GM10248 (cell line): Measurements from ENCODE around the gene GRID1.

Experiments
- CTCF ChIA-PET: fragments of 300-600 bp; sonication (Branson Sonifier 250); formaldehyde crosslinking; extraction: SDS; loops from one replicate; lab custom pipeline; 2021; ENCODE audit warnings: antibody characterized with exemption; lab: Yijun Ruan, JAX
- POLR2A ChIA-PET: fragments of 350-650 bp; sonication (Branson Sonifier 250); formaldehyde crosslinking; extraction: SDS; loops from one replicate; lab custom pipeline; 2020; ENCODE audit warnings: antibody characterized with exemption; lab: Yijun Ruan, JAX
- DNase-seq: peaks from one replicate; pipeline ENCODE4 v3.0.0; 2012; ENCODE audit errors: extremely low spot score
- TF ChIP-seq, protein P1 (sequence below): IDR thresholded peaks from 2 replicates; pipeline ENCODE4 v1.5.1; 2012; ENCODE audit warnings: mild to moderate bottlenecking, low read depth; ENCODE audit errors: extremely low read depth, missing control alignments, control extremely low read depth

Gene GRID1

DNA sequence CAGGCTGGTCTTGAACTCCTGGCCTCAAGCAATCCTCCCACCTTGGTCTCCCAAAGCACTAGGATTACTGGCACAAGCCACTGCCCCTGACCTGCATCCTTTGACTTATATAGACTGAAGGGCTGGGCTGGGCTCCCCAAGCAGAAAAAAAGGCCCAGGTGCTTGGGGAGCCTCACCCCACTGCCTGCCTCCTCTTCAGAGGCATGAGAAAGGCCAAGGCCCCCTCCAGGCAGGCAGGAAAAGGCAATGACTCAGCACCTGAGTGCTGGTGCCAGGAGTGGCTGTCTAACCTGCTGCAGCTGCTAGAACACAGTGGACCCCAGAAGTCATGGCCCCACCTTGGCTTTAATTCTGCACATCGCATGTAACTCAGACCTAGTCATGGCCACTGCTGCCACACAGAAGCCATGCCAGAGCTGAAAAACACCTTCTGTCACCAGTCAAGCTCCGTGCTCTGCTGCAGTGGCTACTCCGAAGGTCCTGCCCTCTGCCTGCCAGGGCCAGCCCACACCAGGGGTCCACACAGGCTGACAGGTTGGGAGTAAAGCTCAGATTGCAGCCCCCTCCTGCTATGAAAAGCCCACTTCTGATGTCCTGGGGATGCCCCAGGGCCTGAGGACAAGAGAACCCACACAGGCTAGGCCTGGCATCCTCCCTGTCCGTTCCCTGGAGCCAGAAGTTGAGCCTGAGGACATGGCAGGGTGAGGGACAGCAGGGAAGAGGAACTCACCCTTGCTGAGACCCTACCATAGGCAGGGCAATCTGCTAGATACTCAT, 48.5 kb downstream of the GRID1 start:
- POLR2A ChIA-PET, result no interaction called here
- TF ChIP-seq, protein P1, sequence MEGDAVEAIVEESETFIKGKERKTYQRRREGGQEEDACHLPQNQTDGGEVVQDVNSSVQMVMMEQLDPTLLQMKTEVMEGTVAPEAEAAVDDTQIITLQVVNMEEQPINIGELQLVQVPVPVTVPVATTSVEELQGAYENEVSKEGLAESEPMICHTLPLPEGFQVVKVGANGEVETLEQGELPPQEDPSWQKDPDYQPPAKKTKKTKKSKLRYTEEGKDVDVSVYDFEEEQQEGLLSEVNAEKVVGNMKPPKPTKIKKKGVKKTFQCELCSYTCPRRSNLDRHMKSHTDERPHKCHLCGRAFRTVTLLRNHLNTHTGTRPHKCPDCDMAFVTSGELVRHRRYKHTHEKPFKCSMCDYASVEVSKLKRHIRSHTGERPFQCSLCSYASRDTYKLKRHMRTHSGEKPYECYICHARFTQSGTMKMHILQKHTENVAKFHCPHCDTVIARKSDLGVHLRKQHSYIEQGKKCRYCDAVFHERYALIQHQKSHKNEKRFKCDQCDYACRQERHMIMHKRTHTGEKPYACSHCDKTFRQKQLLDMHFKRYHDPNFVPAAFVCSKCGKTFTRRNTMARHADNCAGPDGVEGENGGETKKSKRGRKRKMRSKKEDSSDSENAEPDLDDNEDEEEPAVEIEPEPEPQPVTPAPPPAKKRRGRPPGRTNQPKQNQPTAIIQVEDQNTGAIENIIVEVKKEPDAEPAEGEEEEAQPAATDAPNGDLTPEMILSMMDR, result no peak
- DNase-seq, result no peak
- CTCF ChIA-PET, result no interaction called here

DNA sequence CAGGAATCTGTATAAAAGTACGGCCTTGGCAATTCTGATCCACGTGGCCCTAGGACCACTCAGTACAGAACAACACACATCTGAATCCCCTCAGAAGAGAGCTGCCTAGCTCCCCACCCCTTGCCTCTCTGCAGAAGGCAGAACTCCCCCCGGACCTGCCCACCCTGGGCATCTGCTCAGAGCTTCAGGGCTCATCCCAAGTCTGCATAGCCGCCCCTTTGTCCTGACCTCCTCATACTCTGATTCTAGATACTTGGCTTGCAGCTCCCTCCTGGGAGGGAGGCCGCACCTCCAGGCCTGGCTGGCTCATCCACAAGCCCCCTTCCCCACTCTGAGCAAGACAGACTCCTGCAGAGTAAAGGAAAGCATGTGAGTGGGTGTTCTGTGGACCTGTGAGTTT, 49.6 kb downstream of the GRID1 start:
- DNase-seq, result no peak
- ChIA-PET CTCF (interaction anchor here (1.0 kb wide), 1 partner anchor 11 kb away, joined by 4 read pairs; no protein-coding TSS in a partner anchor), POLR2A (interaction anchor here (0.8 kb wide), 1 partner anchor 51 kb away, joined by 3 read pairs; no protein-coding TSS in a partner anchor)
- TF ChIP-seq, protein P1, result no peak

DNA sequence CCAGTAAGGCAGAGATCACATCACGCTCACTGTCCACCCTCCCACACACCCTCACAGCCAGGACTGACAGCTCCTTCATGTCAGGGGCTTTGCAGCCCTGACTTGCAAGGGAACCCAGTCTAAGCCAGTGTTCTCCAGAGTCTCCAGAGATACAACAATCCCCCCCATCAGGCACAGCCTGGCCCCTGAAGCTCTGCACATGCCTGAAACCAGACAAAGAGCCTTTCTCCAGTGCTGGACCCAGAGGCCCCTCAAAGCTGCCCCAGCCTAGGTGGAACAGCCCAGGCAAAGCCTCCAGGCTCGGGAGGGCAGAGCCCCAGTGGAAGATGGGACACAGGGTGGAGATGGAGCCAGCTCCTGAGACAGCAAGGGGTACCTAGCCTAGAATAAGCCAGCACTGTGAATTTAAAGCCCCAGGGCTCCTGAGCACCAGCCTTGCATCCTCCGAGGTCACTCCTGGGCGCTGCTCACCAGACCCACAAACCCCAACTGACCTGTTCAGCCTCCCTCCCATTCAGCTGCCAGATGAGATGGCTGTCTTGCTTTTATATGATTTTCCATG, 50.2 kb downstream of the GRID1 start:
- TF ChIP-seq, protein P1, result no peak
- no peak for DNase-seq
- CTCF ChIA-PET, result no interaction called here
- POLR2A ChIA-PET, result interaction anchor here (0.8 kb wide), 1 partner anchor 50 kb away, joined by 3 read pairs; no protein-coding TSS in a partner anchor

DNA sequence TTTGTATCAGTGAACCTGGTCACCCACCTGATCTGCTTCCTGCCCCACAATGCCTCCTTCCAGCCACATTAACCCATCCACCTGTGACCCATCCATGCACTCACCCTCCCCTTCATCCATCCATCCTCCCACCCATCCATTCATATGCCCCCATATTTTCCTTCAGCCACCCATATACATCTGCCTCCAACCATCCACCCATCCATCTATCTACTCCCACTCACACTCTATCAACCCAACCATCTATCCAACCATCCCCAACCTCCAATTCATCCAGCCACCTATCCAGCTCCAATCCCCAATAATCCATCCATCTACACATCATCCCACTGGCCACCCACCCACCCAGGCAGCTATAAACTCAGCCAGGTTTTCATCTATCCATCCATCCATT, 51.0 kb downstream of the GRID1 start:
- CTCF ChIA-PET, result no interaction called here

DNA sequence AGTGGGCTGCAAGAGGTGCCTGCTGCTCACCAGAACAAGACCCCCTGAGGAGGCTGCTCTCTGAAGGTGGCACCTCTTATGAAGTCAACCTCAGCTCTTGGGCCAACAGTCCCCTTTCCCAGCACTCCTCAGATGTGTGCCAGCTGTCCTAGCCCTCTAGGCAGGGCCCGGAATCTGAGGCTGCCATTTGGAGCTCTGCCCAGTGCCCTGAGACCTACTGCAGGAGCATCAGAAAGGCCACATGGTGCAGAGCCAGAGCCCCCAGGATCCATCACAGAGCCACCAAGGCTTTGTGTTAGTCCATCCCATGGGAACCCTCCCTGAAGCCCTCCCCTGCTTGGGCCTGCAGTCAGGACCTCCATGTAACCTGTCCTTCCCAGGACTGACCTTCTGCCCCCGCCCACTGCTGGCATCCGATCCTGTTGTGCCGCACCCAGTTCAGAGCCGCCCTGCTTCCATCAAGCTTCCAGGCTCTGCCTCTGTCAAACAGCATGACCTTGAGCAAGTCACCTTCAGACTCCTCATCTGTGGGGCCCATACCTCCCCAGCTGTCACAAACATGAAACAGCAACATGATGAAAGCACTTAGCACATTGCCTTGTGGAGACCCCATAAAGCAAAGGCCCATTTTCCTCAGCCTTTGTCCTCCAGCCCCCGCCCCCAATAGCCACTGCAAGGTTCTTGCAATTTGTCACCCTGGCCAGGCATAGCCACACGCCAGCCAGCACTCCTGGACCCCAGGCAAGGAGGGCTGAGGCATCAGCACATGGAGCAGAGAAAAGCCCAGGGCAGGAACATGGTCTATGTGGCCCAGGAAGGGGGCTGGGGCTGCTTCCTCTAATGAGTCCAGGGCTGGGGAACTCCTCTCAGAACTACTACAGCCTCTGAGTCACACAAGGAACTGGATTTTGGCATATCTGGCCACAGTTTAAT, 51.7 kb downstream of the GRID1 start:
- no peak for DNase-seq
- TF ChIP-seq, protein P1, result no peak
- POLR2A ChIA-PET, result no interaction called here
- CTCF ChIA-PET, result interaction anchor here (1.3 kb wide), 1 partner anchor 17 kb away, joined by 3 read pairs; no protein-coding TSS in a partner anchor

More for the DNA sequence above, 51.0 kb downstream of the GRID1 start:
- POLR2A ChIA-PET, result no interaction called here
- TF ChIP-seq, protein P1, result no peak
- DNase-seq, result no peak

DNA sequence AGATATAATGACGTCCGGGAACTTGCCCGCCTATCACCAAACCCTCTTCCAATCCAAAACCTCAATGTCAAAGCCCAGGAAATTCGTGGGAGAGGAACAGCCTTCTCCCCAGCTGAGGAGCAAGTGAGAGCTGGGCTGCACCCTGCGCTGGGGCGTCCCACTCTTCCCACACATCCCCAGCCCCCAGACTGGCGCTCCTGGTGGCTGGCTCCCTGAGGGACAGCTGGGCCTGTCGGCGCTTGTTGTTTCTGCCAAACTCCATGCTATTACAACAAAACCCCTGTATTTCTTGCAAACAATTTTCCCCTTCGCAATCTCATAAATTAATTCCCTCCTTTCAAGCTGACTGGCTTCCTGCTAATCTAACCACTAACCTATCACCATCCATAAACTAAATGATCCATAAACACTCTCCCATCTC, 53.0 kb downstream of the GRID1 start:
- DNase-seq, result no peak
- TF ChIP-seq, protein P1, result no peak
- ChIA-PET POLR2A (no interaction called here), CTCF (interaction anchor here (1.1 to 1.3 kb wide), 2 partner anchors 12 to 19 kb away, joined by 3 read pairs; no protein-coding TSS in a partner anchor)
